ENCODE measurements around the gene KCNAB1.

Gene KCNAB1

GRCh38 chr3:156542101-156543042 lies 422.0 kb downstream of the KCNAB1 start:
- Histone ChIP-seq H3K4me2 (ENCODE audit: low read length) (no peak overlapping the region), H3K9me2 (ENCODE audit: low read depth, low read length) (no peaks in the 10 kb centered on the region), H3K4me1 (ENCODE audit: insufficient read depth, low read length, severe bottlenecking) (no peaks in the 10 kb centered on the region), H3K36me3 (ENCODE audit: insufficient read depth, low read length) (peaks cover 77% of the 10 kb centered on the region), H3K4me3 (ENCODE audit: low read depth, low read length, poor library complexity, severe bottlenecking) (no peak overlapping the region), H3K9me3 (ENCODE audit: low read length) (no peaks in the 10 kb centered on the region), H3K27me3 (ENCODE audit: insufficient read depth, low read length) (no peaks in the 10 kb centered on the region), H2AFZ (ENCODE audit: low read length) (no peak overlapping the region), H3F3A (ENCODE audit: insufficient read depth, low read length) (0 out of 2 replicates have a peak, but pooled peaks cover 7% of the 10 kb centered on the region), H3K9ac (ENCODE audit: low read length) (no peak overlapping the region), H3K27ac (ENCODE audit: low read depth, low read length, poor library complexity, severe bottlenecking) (no peak overlapping the region), H4K20me1 (ENCODE audit: insufficient read depth, low read length) (no peaks in the 10 kb centered on the region), H3K79me2 (ENCODE audit: insufficient read depth, low read length) (no peaks in the 10 kb centered on the region)
- TF ChIP-seq, protein P1, sequence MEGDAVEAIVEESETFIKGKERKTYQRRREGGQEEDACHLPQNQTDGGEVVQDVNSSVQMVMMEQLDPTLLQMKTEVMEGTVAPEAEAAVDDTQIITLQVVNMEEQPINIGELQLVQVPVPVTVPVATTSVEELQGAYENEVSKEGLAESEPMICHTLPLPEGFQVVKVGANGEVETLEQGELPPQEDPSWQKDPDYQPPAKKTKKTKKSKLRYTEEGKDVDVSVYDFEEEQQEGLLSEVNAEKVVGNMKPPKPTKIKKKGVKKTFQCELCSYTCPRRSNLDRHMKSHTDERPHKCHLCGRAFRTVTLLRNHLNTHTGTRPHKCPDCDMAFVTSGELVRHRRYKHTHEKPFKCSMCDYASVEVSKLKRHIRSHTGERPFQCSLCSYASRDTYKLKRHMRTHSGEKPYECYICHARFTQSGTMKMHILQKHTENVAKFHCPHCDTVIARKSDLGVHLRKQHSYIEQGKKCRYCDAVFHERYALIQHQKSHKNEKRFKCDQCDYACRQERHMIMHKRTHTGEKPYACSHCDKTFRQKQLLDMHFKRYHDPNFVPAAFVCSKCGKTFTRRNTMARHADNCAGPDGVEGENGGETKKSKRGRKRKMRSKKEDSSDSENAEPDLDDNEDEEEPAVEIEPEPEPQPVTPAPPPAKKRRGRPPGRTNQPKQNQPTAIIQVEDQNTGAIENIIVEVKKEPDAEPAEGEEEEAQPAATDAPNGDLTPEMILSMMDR (IDR thresholded peaks at IDR 0.05; ENCODE audit: low read length), result no peak
- TF ChIP-seq EZH2 (IDR thresholded peaks at IDR 0.05; ENCODE audit: borderline replicate concordance, low read length), result no peak

DNA sequence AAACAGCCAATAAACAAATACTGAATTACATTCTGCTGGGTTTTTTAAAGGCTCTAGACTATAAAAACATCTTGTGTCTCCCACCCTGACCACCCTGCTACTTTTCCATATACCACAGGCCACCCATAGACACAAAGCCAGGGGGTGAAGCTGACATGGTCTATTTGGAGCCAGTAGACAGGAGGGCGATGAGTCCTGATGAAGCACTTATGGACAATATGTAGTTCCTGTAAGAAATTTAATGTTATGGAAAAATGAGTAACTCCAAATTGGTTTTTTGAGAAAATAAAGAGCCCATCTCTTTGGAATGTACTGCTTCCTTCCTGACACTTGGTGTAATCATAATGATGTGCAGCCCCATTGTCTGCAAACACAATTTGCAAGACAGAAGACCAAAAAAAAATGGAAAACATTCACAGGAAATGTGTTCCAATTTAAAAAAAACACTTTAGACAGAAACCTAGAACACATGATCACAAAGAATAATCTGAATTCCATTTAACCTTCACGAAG lies 422.7 kb downstream of the KCNAB1 start:
- no peak for TF ChIP-seq EZH2 (IDR thresholded peaks at IDR 0.05; ENCODE audit: borderline replicate concordance, low read length)
- Histone ChIP-seq H2AFZ (ENCODE audit: low read length) (no peak overlapping the region), H3K27me3 (ENCODE audit: insufficient read depth, low read length) (no peaks in the 10 kb centered on the region), H3K9me2 (ENCODE audit: low read depth, low read length) (no peaks in the 10 kb centered on the region), H3K79me2 (ENCODE audit: insufficient read depth, low read length) (no peaks in the 10 kb centered on the region), H3K27ac (ENCODE audit: low read depth, low read length, poor library complexity, severe bottlenecking) (no peak overlapping the region), H3K9me3 (ENCODE audit: low read length) (no peaks in the 10 kb centered on the region), H4K20me1 (ENCODE audit: insufficient read depth, low read length) (no peaks in the 10 kb centered on the region), H3F3A (ENCODE audit: insufficient read depth, low read length) (0 out of 2 replicates have a peak, but pooled peaks cover 7% of the 10 kb centered on the region), H3K4me1 (ENCODE audit: insufficient read depth, low read length, severe bottlenecking) (no peaks in the 10 kb centered on the region), H3K4me2 (ENCODE audit: low read length) (no peak overlapping the region), H3K9ac (ENCODE audit: low read length) (no peak overlapping the region), H3K4me3 (ENCODE audit: low read depth, low read length, poor library complexity, severe bottlenecking) (no peak overlapping the region), H3K36me3 (ENCODE audit: insufficient read depth, low read length) (peaks cover 84% of the 10 kb centered on the region)

DNA sequence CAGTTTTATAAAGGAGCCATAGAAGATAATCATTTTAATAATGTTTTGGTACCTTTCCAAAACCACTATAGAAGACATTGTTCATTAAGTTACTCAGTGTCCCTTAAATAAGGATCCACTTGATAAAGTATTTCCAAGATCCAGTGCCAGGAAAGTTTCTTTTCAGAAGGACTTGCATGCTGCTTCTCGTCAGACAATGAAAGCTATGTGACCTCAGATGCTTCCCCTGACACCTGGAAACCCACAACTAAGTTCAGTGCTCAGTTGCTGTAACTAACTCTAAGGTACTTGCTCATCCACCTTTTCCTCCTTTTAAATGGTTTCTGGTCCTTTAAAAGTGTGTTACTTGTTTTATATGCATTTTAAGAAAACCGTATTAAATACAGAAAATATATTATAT lies 427.3 kb downstream of the KCNAB1 start:
- no peaks in the 10 kb centered on the region for H3K9me2 ChIP-seq (ENCODE audit: low read depth, low read length)
- H3K36me3 ChIP-seq (ENCODE audit: insufficient read depth, low read length), result peaks cover 99% of the 10 kb centered on the region
- H3K27ac ChIP-seq (ENCODE audit: low read depth, low read length, poor library complexity, severe bottlenecking), result no peak overlapping the region
- no peak overlapping the region for H3K4me2 ChIP-seq (ENCODE audit: low read length)
- H3K9me3 ChIP-seq (ENCODE audit: low read length), result no peaks in the 10 kb centered on the region
- H3K9ac ChIP-seq (ENCODE audit: low read length), result no peak overlapping the region
- no peaks in the 10 kb centered on the region for H4K20me1 ChIP-seq (ENCODE audit: insufficient read depth, low read length)
- H2AFZ ChIP-seq (ENCODE audit: low read length), result no peak overlapping the region
- peaks cover 11% of the 10 kb centered on the region; the same call in 1 of the 2 replicates for H3K79me2 ChIP-seq (ENCODE audit: insufficient read depth, low read length)
- no peaks in the 10 kb centered on the region for H3K27me3 ChIP-seq (ENCODE audit: insufficient read depth, low read length)
- H3K4me1 ChIP-seq (ENCODE audit: insufficient read depth, low read length, severe bottlenecking), result no peaks in the 10 kb centered on the region
- TF ChIP-seq EZH2 (IDR thresholded peaks at IDR 0.05; ENCODE audit: borderline replicate concordance, low read length), result no peak
- TF ChIP-seq, protein P1 (IDR thresholded peaks at IDR 0.05; ENCODE audit: low read length), result no peak
- H3K4me3 ChIP-seq (ENCODE audit: low read depth, low read length, poor library complexity, severe bottlenecking), result no peak overlapping the region
- H3F3A ChIP-seq (ENCODE audit: insufficient read depth, low read length), result no peaks in the 10 kb centered on the region
